Right renal pelvis (tissue), 4 donors: Measurements from ENCODE around the gene PLCG1. TPM values are rescaled to one million over a fixed set of nuclear protein-coding genes. Genes with fewer than 3 reads are reported as not detected.

Experiments used
- DNase-seq, 4 donors: peaks; one replicate each; pipeline ENCODE4 v3.0.0-alpha.2; 2013; ENCODE audit warnings: low read depth in 4 of 4, low spot score in 3 of 4, missing footprints in 1 of 4
- polyA plus RNA-seq, 4 donors: library from polyadenylated mRNA; unstranded; fragments of 120-200 nt; gene quantifications; one replicate each; pipeline ENCODE4 v1.2.1, GENCODE V29; 2013; ENCODE audit not compliant: insufficient read length in 4 of 4

PLCG1 gene
- polyA plus RNA-seq, 4 donors, result 122 to 150 (median 133) TPM

- no peak for DNase-seq
These were observed 27.9 kb downstream of the PLCG1 start for GRCh38 chr20:41165001-41165882.

GRCh38 chr20:41166201-41167117 lies 29.1 kb downstream of the PLCG1 start:
- no peak for DNase-seq

GRCh38 chr20:41167118-41167470 lies 29.8 kb downstream of the PLCG1 start:
- DNase-seq, result no peak

- no peak for DNase-seq
These were observed 30.3 kb downstream of the PLCG1 start for GRCh38 chr20:41167481-41168253.

GRCh38 chr20:41168281-41169161 lies 31.2 kb downstream of the PLCG1 start:
- DNase-seq, result no peak

GRCh38 chr20:41169162-41169690 lies 31.9 kb downstream of the PLCG1 start:
- DNase-seq, result no peak

GRCh38 chr20:41169791-41170351 lies 32.5 kb downstream of the PLCG1 start:
- no peak for DNase-seq

GRCh38 chr20:41170386-41171105 lies 33.2 kb downstream of the PLCG1 start:
- DNase-seq, result no peak

- DNase-seq, result no peak
These were observed 34.5 kb downstream of the PLCG1 start for GRCh38 chr20:41171736-41172295.

GRCh38 chr20:41172296-41173140 lies 35.2 kb downstream of the PLCG1 start:
- no peak for DNase-seq

GRCh38 chr20:41173161-41173721 lies 35.9 kb downstream of the PLCG1 start:
- DNase-seq, result peak; percentile 50 to 62 (median 60)

GRCh38 chr20:41173791-41174341 lies 36.5 kb downstream of the PLCG1 start:
- no peak for DNase-seq

- no peak for DNase-seq
These were observed 37.0 kb downstream of the PLCG1 start for GRCh38 chr20:41174373-41174772.

GRCh38 chr20:41174782-41175181 lies 37.4 kb downstream of the PLCG1 start:
- DNase-seq, result no peak

GRCh38 chr20:41175201-41175651 lies 37.9 kb downstream of the PLCG1 start:
- DNase-seq, result no peak

GRCh38 chr20:41175727-41176330 lies 38.5 kb downstream of the PLCG1 start:
- no peak for DNase-seq
